ENCODE measurements around the gene RASGRF2. TPM values are rescaled to one million over a fixed set of nuclear protein-coding genes. Genes with fewer than 3 reads are reported as not detected.

RASGRF2 gene
- total and polyA plus RNA-seq, 2 of the 13 experiments (the other 11 are each of a cell fraction or from before 2014, with no cell fraction given): 23.6 to 29.0 TPM

GRCh38 chr5:81212211-81212751 is 252.1 kb downstream of the RASGRF2 start:
- DNase-seq (ENCODE audit: low spot score) (no peak), ATAC-seq (peak; percentile 51), FAIRE-seq (no peak)
- Histone ChIP-seq H3K36me3 (replicated peaks in 1 of 2; ENCODE audit: control insufficient read depth in 1 of 2, insufficient read depth in 2 of 2, low read length in 2 of 2) (peaks cover 13 to 38% of the 10 kb centered on the region in 2 experiments), H3K4me2 (ENCODE audit: low read depth, low read length) (no peak overlapping the region), H3K4me3 (replicated peaks in 1 of 3; ENCODE audit: insufficient read depth in 1 of 3, low read depth in 2 of 3, low read length in 3 of 3) (no peak overlapping the region), H2AFZ (ENCODE audit: low read length) (no peak overlapping the region), H3K4me1 (ENCODE audit: insufficient read depth, low read length) (no peaks in the 10 kb centered on the region), H3K9me3 (ENCODE audit: low read length) (no peaks in the 10 kb centered on the region), H3K79me2 (ENCODE audit: insufficient read depth, low read length) (no peaks in the 10 kb centered on the region), H3K9ac (ENCODE audit: insufficient read depth, low read depth, low read length) (no peak overlapping the region), H3K27ac (ENCODE audit: extremely low read length, insufficient read depth, low read length) (no peak overlapping the region), H4K20me1 (ENCODE audit: insufficient read depth, low read length) (no peaks in the 10 kb centered on the region), H3K27me3 (ENCODE audit: control insufficient read depth in 1 of 2, insufficient read depth in 2 of 2, low read length in 2 of 2) (no peaks in the 10 kb centered on the region)
- WGBS (ENCODE audit: low lambda C conversion rate): 94% methylated on average over 11 of the region's 11 CpGs
- POLR2A ChIA-PET: no interaction called here
- in situ Hi-C loops (cut with HindIII; ENCODE audit: extremely low pct_ligation_motif_present, low pct_unique_long_range_greater_than_20kb) (no loop called here), intact Hi-C loops (cut with micrococcal nuclease; ENCODE audit: unreplicated experiment) (no loop called here)
- CTCF ChIA-PET (ENCODE audit: low intra/inter-chr PET ratio, low total read pairs): no interaction called here
- TF ChIP-seq GZF1 (CRISPR knock-in tag; IDR thresholded peaks at IDR 0.05): no peak
- no peak for TF ChIP-seq KLF12 (CRISPR knock-in tag; IDR thresholded peaks at IDR 0.05; ENCODE audit: borderline replicate concordance)
- TF ChIP-seq SPEN (CRISPR knock-in tag; IDR thresholded peaks at IDR 0.05; ENCODE audit: low read depth): no peak
- TF ChIP-seq MAFK (conservative IDR thresholded peaks at IDR 0.05 in 1 of 2, IDR thresholded peaks at IDR 0.05 in 1 of 2; ENCODE audit: low read length in 2 of 2): no peak
- no peak for TF ChIP-seq ZIK1 (CRISPR knock-in tag; IDR thresholded peaks at IDR 0.05; ENCODE audit: borderline replicate concordance, low read depth)
- TF ChIP-seq ZNF414 (CRISPR knock-in tag; IDR thresholded peaks at IDR 0.05): no peak
- no TSS peak for BruUV-seq (replicated peaks)

- Histone ChIP-seq H3K4me3 (replicated peaks in 1 of 3; ENCODE audit: insufficient read depth in 1 of 3, low read depth in 2 of 3, low read length in 3 of 3) (no peak overlapping the region), H2AFZ (ENCODE audit: low read length) (no peak overlapping the region), H3K27ac (ENCODE audit: extremely low read length, insufficient read depth, low read length) (no peak overlapping the region), H3K9me3 (ENCODE audit: low read length) (no peaks in the 10 kb centered on the region), H3K36me3 (replicated peaks in 1 of 2; ENCODE audit: control insufficient read depth in 1 of 2, insufficient read depth in 2 of 2, low read length in 2 of 2) (peaks cover 12 to 30% of the 10 kb centered on the region in 2 experiments), H3K4me2 (ENCODE audit: low read depth, low read length) (no peak overlapping the region), H3K79me2 (ENCODE audit: insufficient read depth, low read length) (no peaks in the 10 kb centered on the region), H4K20me1 (ENCODE audit: insufficient read depth, low read length) (no peaks in the 10 kb centered on the region), H3K4me1 (ENCODE audit: insufficient read depth, low read length) (no peaks in the 10 kb centered on the region), H3K27me3 (ENCODE audit: control insufficient read depth in 1 of 2, insufficient read depth in 2 of 2, low read length in 2 of 2) (no peaks in the 10 kb centered on the region), H3K9ac (ENCODE audit: insufficient read depth, low read depth, low read length) (no peak overlapping the region)
- FAIRE-seq (no peak), DNase-seq (ENCODE audit: low spot score) (no peak), ATAC-seq (no peak)
- ChIA-PET CTCF (ENCODE audit: low intra/inter-chr PET ratio, low total read pairs) (no interaction called here), POLR2A (no interaction called here)
- BruUV-seq (replicated peaks): no TSS peak
- WGBS (ENCODE audit: low lambda C conversion rate): no CpG with 5 or more reads among the region's 3 CpGs
- in situ Hi-C loops (cut with HindIII; ENCODE audit: extremely low pct_ligation_motif_present, low pct_unique_long_range_greater_than_20kb): no loop called here
- intact Hi-C loops (cut with micrococcal nuclease; ENCODE audit: unreplicated experiment): no loop called here
- TF ChIP-seq PRPF4 (IDR thresholded peaks at IDR 0.05; ENCODE audit: low read depth, low read length, poor library complexity, severe bottlenecking) (no peak), PHF20 (CRISPR knock-in tag; IDR thresholded peaks at IDR 0.05) (no peak), SMARCE1 (IDR thresholded peaks at IDR 0.05; ENCODE audit: borderline replicate concordance) (no peak), CENPBD1 (CRISPR knock-in tag; IDR thresholded peaks at IDR 0.05; ENCODE audit: borderline replicate concordance, low read depth) (no peak), ZNF609 (CRISPR knock-in tag; IDR thresholded peaks at IDR 0.05; ENCODE audit: borderline replicate concordance) (no peak), ZNF776 (CRISPR knock-in tag; IDR thresholded peaks at IDR 0.05) (no peak)
Observed at GRCh38 chr5:81213070-81213469, 252.9 kb downstream of the RASGRF2 start.

Measured in HepG2 (cell line).